ENCODE data around the gene ZSWIM6.

DNA sequence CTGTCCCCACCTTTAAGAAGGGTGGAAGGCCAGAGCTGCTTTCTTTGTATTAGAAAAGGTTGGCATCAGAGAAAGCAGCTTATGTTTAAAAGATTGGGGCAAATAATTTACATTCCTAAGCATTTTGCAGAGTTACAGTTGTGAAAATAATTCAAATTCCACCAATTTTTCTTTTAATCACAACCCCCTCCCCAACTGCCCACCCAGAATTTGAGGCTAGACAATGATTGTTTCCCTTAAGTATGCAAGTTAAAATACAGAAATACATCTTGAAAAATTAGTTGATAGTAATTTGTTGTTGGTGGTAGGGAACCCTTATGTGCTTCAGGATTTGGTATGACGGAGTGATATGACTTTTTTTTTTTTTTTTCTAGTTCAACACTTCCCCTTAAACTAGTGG lies 133.0 kb downstream of the ZSWIM6 start:
- TF ChIP-seq CTBP1 (IDR thresholded peaks at IDR 0.05; ENCODE audit: borderline replicate concordance) = no peak
- no peak for TF ChIP-seq BHLHE40 (IDR thresholded peaks at IDR 0.05; ENCODE audit: borderline replicate concordance)
- TF ChIP-seq FOXM1 (IDR thresholded peaks at IDR 0.05; ENCODE audit: borderline replicate concordance) = no peak
- TF ChIP-seq NFRKB (IDR thresholded peaks at IDR 0.05) = no peak
